HG02623 (cell line): ENCODE data around the gene PTGES3.

ENCODE experiments used
- ATAC-seq: cut with Tn5 transposase; IDR thresholded peaks from one replicate; pipeline ENCODE4 v1.9.1; 2021; ENCODE audit warnings: moderate library complexity; ENCODE audit not compliant: unreplicated experiment

PTGES3 gene

GRCh38 chr12:56629459-56630179 is 58.5 kb downstream of the PTGES3 start:
- ATAC-seq: peak; percentile 4

GRCh38 chr12:56628671-56629458 is 59.2 kb downstream of the PTGES3 start:
- ATAC-seq: no peak

GRCh38 chr12:56626701-56627100 is 61.4 kb downstream of the PTGES3 start:
- no peak for ATAC-seq

- ATAC-seq: no peak
Measured at GRCh38 chr12:56622535-56622934, 65.5 kb downstream of the PTGES3 start.

GRCh38 chr12:56616925-56617324 is 71.2 kb downstream of the PTGES3 start:
- ATAC-seq: no peak

GRCh38 chr12:56616244-56616643 is 71.8 kb downstream of the PTGES3 start:
- no peak for ATAC-seq

- ATAC-seq: no peak
Measured at GRCh38 chr12:56614627-56615026, 73.5 kb downstream of the PTGES3 start.
